PC-9 (cell line): ENCODE results near the gene ABCA1.

Experiments
- CTCF ChIP-seq: fragments of 200-600 bp; sonication (generic); conservative IDR thresholded peaks from 2 replicates; pipeline ENCODE4 v1.6.1; 2017; ENCODE audit warnings: mixed run types, antibody characterized with exemption, mild to moderate bottlenecking, moderate library complexity
- EZH2 ChIP-seq: fragments of 200-600 bp; sonication (generic); IDR thresholded peaks from 2 replicates; pipeline ENCODE4 v1.8.0; 2017; ENCODE audit warnings: antibody characterized with exemption, low read depth

- TF ChIP-seq CTCF (no peak), EZH2 (no peak)
Observed at GRCh38 chr9:104783588-104783987, 144.4 kb downstream of the ABCA1 start.
